AG10803 (cell line): ENCODE data around the gene MKRN1.

ENCODE experiments used
- DNase-seq: peaks from one replicate; pipeline ENCODE4 v3.0.0; 2010; ENCODE audit warnings: low read depth
- H3K4me3 ChIP-seq: 2 replicates; pipeline ENCODE4 v1.5.1; 2011; ENCODE audit warnings: mild to moderate bottlenecking, low read length, control low read depth
- CTCF ChIP-seq: conservative IDR thresholded peaks from 2 replicates; pipeline ENCODE4 v1.5.1; 2011; ENCODE audit warnings: mild to moderate bottlenecking, low read length, control low read depth, inconsistent platforms

MKRN1 gene

DNA sequence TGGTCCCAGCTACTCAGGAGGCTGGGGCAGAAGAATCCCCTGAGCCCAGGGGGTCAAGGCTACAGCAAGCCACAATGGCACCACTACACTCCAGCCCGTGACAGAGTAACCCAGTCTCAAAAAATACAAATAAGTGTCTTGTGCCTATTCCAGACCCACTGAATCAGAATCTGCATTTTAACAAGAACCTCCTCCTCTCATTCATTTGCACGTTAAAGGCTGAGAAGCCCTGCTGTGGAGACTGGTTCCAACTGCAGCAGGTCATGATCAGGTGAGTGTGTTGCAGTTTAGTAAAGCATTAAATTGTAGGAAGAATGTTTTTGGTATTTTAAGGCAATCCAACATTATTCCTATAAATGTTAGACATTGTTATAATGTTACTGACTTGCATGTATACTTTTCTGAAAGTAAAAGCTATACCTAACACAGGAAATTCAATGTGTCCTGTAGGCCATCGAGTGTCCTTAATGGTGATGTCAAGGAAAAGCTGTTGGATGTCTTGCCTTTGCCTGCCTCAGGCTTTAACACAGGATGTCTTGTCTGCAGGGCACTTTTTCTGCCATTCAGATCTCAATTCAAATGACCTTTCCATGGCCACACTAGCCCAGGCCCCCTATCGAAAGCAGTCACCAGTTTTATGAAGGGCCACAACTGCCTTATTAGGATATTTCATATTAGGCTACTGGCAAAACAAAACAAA, 30.4 kb downstream of the MKRN1 start:
- no peak for TF ChIP-seq CTCF
- no peak for DNase-seq
- no peak overlapping the region for H3K4me3 ChIP-seq

GRCh38 chr7:140447841-140448240, 31.5 kb downstream of the MKRN1 start:
- no peak overlapping the region for H3K4me3 ChIP-seq
- no peak for DNase-seq
- TF ChIP-seq CTCF, result no peak

DNA sequence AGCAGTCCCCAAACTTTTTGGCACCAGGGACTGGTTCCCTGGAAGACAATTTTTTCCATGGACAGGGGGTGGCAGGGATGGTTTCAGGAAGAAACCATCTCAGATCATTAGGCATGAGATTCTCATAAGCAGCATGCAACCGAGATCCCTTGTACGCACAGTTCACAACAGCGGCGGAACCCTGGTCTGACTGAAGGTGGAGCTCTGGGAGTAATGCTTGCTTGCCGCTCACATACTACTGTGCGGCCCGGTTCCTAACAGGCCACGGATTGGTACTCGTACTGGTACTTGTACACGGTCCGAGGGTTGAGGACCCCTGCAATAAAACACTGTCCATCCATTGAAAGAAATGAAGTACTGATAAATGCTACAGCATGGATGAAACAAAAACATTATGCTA, 32.8 kb downstream of the MKRN1 start:
- no peak for DNase-seq
- no peak overlapping the region for H3K4me3 ChIP-seq
- no peak for TF ChIP-seq CTCF

DNA sequence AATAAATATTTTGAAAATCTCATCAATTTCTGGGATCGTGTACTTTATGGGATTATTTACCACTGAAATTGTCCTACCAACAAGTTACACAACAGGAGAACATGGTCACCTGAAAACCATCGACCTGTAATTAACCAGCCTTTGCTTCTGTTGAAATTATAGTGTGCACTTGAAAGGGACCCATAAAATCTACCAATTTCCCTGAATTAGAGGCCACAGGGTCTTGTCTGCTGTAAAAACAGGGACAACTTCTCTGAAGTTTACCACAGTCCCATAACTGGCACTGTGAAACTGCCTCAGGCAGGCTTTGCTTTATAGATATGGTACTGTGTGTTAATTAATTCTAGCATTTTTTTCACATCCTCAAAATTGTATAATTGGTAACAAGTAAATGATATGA, 37.8 kb downstream of the MKRN1 start:
- no peak overlapping the region for H3K4me3 ChIP-seq
- no peak for DNase-seq
- no peak for TF ChIP-seq CTCF

- no peak overlapping the region for H3K4me3 ChIP-seq
- no peak for TF ChIP-seq CTCF
- DNase-seq, result no peak
Measured at GRCh38 chr7:140440593-140440992, 38.7 kb downstream of the MKRN1 start.

- DNase-seq, result no peak
- no peak for TF ChIP-seq CTCF
Measured at GRCh38 chr7:140439359-140439758, 39.9 kb downstream of the MKRN1 start.

GRCh38 chr7:140435252-140435895, 43.9 kb downstream of the MKRN1 start:
- no peak for TF ChIP-seq CTCF
- no peak for DNase-seq

More at GRCh38 chr7:140439359-140439758, 39.9 kb downstream of the MKRN1 start:
- H3K4me3 ChIP-seq, result no peak overlapping the region

More at GRCh38 chr7:140435252-140435895, 43.9 kb downstream of the MKRN1 start:
- H3K4me3 ChIP-seq, result no peak overlapping the region; the same call in 1 of the 2 replicates
